OCI-LY1 (cell line): Measurements from ENCODE around the gene TGFBR2.

Experiments used
- CTCF ChIP-seq: fragments of 200-600 bp; sonication (generic), shearing (Covaris generic); IDR thresholded peaks from 2 replicates; pipeline ENCODE4 v1.5.1; 2017; ENCODE audit warnings: mild to moderate bottlenecking, antibody characterized with exemption, low read length, moderate library complexity, mixed read lengths
- EZH2 ChIP-seq: fragments of 200-600 bp; sonication (generic), shearing (Covaris generic); IDR thresholded peaks from 2 replicates; pipeline ENCODE4 v1.8.0; 2017; ENCODE audit warnings: borderline replicate concordance, mixed run types, mild to moderate bottlenecking, antibody characterized with exemption, low read length, moderate library complexity, mixed read lengths

DNA sequence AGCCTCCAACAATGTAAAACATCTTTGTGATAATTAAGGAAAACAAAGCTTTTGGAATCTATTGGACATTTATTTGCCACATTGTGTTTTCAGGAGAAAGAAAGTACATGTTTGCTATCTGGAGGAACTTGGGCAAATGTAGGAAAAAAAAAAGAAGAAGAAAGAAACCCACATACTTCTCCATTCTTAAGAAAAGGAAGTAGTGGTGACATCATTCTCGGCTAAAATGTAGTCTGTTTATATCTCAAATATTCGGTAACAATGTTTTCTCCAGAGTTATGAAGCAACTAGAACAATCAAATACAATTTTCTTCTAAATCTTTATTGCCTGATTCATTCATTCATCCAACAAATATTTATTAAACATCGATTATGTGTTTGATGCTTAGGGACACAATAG is 2.3 kb upstream of the TGFBR2 start:
- no peak for TF ChIP-seq CTCF
- TF ChIP-seq EZH2, result no peak
